ENCODE measurements around the gene GHSR.
"Not testable (repeated sequence)": the region's sequence is repeated elsewhere in the genome, so short reads cannot be mapped to it uniquely, and the experiment has no call there.

- not testable (repeated sequence) for TF ChIP-seq POLR2A (IDR thresholded peaks at IDR 0.05)
- peak; percentile 70 to 88 (median 87) for TF ChIP-seq CTCF (IDR thresholded peaks at IDR 0.05)
Observed at GRCh38 chr3:172490198-172490669, 42.0 kb upstream of the GHSR start.
